HG03025 (cell line): ENCODE results near the gene CLEC2B.
"Not testable (repeated sequence)": the region's sequence is repeated elsewhere in the genome, so short reads cannot be mapped to it uniquely, and the experiment has no call there.

Experiments used
- ATAC-seq: cut with Tn5 transposase; IDR thresholded peaks from one replicate; pipeline ENCODE4 v1.9.1; 2021; ENCODE audit warnings: mild to moderate bottlenecking, moderate library complexity; ENCODE audit not compliant: unreplicated experiment, low FRiP score

Gene CLEC2B

DNA sequence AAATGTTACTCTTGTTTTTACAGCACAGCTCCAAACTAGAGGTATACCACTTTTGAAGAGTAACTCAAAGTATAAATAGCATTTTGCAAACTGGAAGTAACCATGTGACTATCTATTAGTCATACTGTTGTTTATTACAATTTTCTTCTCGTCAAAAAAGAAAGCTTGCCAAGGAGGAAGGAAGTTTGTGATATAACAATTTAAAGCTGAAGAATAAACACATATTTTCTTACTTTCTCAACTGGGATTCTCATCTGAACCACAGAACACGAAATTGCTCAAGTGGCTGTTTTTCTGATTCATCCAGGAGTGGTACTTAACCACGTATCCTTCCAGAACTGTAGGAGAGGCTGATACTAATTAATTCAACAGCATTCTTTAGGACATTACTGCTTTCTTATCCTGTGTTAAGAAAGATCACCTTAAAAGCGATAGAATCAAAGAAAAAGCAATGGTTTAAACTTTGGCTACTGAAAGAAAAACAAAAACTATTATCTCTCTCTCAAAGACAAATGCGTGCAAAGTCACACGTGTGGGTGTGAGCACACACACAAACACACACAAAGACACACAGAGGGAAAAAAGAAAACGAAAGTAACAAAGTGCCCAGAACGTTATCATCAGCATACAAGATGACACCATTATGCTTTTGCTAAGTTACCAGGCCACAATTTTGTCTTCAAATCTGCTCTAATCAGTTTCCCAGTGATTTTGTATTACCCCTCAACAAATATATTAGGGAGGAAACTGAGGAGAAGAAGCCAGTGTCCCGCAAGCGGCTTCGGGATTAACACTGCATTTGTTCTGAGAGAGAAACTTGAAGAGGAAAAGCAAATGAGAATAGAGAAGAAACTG, at the start of gene CLEC2B:
Gene CLEC2B, minus strand, starts transcription at position 48 of the 855 bp plus-strand sequence.
- ATAC-seq: no peak

DNA sequence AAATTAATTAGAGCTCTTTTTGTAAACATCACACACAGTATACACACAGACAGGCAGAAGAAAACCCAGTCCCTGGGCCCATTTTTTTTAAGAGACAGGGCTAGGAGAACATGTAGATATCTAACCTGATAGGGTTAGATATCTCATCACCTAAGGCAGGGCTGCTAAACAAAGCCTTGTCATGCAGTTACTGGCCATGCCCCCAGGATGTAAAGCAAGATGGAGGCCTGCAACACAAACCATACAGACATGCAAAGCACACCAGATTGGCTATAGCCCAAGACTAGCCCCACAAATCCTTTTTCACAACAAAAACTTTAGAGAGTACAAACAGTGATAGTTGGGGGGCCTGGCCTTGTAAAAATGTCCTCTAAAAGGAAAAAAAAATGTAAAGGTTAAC, 42.6 kb upstream of the CLEC2B start:
- ATAC-seq: no peak

DNA sequence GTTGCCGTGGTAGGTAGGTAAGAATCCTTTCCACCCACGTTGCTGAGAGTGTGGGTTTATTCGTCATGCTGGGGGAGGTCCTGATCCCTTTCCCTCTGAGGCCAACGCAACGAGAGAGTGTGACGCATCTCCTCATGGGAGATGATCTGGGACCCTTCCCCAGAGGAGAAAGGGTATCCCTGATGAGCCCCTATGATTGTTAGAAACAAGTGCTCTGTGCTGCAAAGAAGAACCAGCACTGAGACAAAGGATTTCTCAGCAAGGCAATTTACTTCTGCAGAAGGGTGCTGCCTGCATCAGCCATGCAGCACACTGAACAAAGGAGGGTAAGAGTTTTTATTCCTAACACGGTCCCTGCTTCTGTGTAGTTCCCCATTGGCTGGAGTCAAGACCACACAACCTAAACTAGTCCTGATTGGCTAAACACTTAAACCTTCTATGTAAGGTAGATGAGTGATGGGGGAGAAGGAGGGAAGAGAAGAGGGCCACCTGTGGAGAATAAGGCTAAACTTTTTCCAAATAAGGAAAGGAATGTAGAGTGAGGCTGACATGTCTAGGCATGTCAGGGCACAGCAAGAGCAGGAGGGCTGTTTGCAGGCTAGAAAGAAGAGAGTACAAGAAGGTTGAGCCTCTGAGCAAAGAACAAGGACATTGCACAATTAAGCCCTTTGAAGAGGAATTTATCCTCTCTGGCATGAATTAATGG, 41.7 kb upstream of the CLEC2B start:
- no peak for ATAC-seq

DNA sequence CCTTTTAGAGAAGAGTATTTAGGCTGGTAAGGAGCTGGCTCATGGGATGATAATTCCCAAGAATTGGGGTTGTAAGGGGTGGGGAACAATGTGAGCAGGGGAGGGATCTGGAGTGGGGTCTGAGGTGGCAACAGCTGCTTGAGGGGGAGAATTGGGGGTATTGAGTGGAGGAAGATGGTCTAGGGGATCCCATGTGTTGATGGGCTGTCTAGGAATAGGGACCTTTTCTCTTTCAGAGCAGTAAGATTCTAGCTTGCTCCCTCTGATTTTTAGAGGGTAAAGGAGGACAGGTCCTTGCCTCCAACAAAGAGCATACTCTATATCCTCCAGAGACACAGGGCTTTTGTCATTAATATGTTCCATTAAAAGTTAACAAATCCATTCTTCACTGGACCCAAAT, 40.6 kb upstream of the CLEC2B start:
- no peak for ATAC-seq

DNA sequence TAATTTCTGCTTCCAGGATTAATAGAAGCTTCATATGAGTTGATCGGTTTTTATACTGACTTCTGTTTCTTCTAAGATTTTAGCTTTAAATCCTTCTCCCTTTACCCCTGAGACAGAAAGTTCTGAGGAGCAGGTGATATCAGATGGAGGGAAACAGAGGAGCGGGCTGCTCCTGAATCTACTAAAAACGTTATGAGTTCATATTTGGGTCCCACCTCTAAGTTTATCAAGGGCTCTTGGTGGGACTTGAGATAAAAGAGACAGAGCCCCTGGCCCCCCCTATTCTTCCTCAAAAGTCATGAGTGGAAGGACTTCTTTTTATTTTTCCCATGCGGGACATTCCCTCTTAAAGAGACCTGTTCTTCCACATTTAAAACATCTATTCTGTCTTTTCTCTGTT, 39.2 kb upstream of the CLEC2B start:
- no peak for ATAC-seq

DNA sequence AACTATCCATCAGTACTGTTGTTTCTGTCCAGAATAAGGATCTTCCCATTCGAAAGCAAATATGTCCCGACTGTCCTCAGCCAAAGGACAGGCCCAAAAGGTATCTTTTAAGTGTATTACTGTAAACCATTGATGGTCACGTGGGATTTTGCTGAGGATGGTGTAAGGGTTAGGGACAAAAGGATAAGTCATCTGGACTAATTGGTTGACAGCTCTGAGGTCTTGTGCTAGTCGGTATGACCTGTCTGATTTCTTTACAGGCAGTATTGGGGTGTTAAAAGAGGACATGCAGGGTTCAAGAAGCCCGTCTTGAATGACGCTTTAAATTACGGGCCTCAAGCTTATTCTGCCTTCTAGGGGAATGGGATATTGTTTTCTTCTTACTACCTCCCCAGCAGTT, 38.6 kb upstream of the CLEC2B start:
- ATAC-seq: no peak

DNA sequence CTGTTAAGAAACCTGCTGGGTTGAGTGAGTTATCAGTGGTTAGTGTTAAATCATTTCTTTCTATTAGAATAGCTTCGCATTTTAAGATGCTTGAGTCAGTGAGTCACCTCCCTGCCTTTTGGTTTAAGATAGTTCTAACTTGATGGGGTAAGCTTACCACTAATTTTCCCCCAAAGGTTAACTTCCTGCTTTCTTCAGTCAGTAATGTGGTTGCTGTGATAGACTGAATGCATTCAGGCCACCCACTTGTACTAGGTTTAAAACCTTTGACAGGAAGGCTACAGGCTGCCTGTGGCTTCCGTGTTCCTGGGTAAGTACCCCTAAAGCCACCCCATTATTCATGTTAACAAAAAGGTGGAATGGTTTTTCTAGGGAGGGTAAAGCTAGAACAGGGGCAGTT, 37.7 kb upstream of the CLEC2B start:
- ATAC-seq: no peak

DNA sequence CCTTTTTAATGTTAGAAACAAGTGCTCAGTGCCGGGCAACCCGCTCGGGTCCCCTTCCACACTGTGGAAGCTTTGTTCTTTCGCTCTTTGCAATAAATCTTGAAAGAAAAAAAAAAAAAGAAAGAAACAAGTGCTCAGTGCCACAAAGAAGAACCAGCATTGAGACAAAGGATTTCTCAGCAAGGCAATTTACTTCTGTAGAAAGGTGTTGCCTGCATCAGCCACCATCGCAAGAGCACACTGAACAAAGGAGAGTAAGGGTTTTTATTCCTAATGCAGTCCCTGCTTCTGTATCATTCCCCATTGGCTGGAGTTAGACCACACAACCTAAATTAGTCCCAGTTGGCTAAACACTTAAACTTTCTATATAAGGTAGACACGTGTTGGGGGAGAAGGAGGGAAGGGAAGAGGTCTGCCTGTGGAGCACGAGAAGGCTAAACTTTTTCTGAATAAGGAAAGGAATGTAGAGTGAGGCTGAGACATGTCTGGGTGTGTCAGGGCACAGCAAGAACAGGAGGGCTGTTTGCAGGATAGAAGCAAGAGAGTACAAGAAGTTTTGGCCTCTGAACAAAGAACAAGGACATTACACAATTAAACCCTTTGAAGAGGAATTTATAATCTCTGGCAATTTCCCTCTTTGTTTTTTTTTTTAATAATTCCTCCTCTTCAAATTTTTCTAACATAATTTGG, 33.5 kb upstream of the CLEC2B start:
- no peak for ATAC-seq

DNA sequence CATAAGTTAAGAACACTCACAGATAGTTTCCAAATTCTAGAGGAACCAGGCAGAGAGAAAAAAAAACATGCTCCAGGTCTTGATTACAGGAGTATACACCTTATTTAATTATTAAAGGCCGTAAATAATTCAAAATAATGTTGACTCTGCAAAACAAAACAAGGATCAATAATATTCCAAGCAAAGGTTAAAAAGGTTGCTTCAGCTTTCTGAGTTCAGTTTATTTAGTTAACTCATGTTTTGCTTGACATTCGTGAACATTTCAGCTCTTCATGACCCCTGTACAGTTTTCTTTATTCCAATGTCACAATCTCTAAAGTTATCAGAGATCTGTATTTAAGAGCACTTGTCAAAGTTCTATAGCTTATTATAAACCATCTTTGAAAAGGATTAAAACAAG, 31.8 kb upstream of the CLEC2B start:
- ATAC-seq: no peak

DNA sequence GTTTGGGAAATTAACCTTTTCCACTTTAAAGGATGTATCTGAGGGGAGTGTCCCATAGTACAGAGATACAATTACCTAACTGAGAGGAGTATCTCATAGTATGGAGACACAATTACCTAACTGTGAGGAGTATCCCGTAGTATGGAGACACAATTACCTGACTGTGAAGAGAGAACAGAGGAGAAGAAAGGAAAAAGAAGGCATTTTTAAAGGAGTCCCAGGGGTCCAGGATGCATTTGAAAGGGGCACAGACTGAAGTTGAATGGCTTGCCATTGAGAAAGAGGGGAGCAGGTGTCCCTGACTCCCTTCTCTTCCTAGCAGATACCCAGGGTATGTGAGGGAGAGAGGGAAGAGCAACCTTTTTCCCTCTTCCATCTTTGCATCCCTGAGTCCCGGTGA, 30.1 kb upstream of the CLEC2B start:
- ATAC-seq: no peak

DNA sequence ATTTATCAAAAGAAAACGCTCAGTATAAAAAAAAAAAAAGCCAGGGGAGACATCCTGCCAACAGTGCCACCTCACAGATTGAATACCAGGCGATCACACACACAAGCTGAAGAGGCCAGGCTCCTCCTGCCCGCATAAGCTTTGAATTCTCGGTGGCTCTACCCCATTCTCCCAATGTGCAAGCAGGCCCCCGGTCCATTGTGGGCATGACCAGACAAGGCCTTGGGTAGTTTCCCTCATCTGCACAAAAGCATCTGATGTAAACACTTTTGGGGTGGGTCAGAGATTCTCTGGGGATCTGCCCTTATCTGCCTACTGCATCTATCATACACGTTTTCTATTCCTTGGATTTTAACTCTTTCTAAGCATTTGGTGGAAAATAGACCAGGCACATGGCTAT, 28.4 kb upstream of the CLEC2B start:
- ATAC-seq: no peak

DNA sequence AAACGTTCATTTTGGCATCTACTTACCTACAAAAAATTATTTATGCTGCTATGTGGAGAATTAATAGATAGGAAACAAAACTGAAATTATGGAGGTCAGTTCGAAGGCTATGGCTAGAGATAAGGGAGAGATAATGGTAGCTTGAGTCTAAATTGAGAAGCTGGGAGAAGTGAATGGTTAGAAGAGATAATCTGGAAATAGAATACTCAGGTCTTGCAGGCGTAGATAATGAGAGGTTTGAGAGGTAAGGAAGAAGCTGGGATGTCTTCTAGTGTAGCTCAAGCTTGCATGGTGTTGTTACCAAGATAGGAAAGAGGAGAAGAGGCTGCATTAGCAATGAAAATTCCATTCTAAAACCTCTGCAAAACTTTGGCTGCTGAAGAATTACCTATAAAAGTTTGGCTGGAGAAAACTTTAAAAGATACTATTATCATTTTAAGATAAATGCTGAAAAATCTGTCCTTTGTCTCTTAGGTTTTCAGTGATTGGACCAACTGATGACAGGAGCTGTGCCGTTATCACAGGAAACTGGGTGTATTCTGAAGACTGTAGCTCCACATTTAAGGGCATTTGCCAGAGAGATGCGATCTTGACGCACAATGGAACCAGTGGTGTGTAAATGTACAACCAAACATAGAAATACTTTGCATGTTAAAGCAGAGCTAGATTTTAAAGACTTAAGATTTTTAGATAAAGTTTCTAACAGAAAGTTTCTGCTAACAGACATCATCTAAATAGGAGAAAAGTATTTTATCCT, 26.2 kb upstream of the CLEC2B start:
- ATAC-seq: no peak

DNA sequence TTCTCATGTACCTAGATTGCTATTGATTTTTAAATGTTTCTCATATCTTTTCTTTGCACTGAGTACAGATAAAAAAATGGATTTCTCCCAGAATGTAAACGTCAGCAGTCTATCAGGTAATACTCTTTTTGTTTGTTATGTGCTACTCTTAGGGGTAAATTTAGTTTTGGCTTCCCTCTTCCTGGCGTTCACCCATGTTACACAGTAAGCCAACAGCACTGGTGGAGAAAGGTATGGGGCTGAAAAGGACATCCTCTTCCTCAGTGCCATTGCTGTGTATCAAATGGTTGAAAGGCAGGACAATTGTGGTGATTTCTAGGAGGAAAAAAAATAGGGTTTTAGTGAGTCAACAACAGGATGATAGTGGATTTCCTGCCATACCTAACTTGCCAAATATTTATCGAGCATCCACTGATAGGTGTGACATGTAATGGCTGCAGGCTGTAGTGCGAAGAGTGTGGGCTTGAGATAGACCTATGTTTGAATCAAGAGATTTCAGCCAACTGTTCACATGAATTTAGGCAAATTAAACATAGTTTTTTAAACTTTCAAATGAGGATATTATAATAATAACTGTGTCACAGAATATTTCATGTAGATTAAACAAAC, 19.6 kb upstream of the CLEC2B start:
- no peak for ATAC-seq

DNA sequence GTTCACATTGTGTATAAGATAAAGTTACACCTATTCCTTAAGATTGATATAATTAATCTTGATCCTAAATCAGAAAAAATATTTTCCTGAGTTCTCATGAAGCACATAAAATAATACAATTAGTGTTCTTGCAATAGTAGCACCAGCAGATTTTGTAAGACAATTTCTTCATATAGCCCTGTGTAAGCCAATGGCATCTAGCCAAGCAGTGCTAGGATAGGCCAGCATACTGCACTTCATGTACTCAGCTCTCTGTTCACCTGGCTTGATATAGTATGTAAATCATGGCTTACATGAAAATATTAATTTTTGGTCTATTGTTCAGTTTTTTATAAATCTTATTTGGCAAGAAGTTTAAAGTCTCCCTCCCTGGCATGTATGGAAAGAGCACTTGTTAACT, 14.0 kb upstream of the CLEC2B start:
- ATAC-seq: no peak

DNA sequence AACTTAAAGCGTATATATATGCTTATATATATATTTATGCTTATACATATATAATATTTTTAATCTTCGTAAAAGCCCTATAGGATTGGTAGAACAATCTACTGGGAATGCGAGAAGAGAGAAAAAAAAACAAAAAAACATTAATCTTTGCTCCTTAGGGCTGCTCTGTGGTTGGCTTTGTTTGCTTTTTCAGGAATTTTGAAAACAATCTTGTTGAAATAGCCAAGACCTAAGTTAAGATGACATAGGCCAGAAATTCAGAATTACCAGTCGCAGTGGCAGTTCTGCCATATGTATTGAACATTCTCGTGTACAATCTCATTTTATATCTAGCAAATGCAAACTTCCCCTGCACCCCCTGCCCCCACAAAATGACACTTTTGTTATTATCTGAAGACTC, 12.8 kb upstream of the CLEC2B start:
- no peak for ATAC-seq

DNA sequence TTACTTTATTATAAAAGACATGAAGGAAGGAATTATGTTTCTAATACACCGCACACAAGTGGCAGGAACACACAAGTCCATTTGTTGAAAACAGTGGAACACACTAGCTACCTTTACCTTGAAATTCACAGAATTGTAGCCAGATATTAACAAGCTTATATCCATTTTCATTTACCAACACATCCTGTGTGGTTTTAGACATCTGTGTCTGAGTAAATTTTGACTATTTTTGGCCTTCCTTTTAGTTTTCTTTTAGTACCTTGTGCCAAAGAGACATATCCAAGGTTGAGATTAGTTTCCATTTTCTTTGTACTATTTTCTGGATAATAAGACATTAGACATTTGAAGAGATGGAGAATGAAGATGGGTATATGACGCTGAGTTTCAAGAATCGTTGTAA, 12.1 kb upstream of the CLEC2B start, which contains the start of gene KLRF2:
Gene KLRF2, plus strand, starts transcription at position 244 of the 400 bp plus-strand sequence. Its CDS starts 107 bp downstream, at position 351.
- no peak for ATAC-seq

DNA sequence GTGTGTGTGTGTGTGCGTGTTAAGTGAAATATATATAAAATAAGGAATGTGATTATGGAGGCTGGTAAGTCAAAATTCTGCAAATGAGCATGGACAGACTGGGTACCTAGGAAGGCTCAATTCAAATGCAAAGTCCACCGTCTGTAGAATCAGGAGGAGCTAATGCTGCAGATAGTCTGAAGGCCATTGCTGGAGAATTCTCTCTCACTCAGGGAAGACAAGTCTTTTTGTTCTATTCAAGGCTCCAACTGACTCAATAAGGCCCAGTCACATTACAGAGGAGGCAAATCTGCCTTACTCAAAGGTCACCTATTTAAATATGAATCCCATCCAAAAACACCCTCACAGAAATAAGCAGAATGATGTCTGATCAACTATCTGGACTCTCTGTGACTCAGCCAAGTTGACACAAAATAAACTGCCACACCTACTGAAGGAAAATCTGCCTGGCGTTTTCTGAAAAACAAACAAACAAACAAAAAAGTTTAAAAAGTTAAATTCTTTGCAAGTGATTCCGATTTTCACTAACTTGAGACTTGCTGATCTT, 11.5 kb upstream of the CLEC2B start:
- no peak for ATAC-seq

DNA sequence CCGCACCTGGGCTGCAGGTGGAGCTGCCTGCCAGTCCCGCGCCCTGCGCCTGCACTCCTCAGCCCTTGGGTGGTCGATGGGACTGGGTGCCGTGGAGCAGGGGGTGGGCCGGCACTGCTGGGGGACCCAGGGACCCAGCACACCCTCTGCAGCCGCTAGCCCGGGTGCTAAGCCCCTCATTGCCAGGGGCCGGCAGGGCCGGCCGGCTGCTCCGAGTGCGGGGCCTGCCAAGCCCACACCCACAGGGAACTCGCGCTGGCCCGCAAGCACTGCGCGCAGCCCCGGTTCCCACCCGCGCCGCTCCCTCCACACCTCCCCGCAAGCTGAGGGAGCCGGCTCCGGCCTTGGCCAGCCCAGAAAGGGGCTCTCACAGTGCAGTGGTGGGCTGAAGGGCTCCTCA, 7.0 kb upstream of the CLEC2B start:
- not testable (repeated sequence) for ATAC-seq

DNA sequence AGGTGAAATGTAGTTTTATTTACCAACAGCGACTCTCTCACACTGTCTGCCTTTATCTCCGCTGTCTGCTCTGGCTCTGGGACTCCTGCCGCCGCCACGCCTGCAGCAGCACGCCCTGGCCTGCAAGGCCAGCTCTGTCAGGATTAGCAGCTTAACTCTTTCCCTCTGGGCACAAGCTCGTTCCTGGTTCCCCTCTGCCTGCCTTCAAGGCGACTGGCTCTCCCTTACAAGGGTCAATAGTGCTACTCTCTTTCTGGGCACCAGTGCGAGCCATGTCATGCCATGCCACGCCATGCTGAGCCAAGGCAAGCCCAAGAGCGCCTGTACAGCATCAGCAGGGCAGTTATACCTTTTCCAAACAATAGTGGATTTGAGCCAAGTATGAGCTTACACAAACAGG, 3.6 kb upstream of the CLEC2B start:
- ATAC-seq: no peak

DNA sequence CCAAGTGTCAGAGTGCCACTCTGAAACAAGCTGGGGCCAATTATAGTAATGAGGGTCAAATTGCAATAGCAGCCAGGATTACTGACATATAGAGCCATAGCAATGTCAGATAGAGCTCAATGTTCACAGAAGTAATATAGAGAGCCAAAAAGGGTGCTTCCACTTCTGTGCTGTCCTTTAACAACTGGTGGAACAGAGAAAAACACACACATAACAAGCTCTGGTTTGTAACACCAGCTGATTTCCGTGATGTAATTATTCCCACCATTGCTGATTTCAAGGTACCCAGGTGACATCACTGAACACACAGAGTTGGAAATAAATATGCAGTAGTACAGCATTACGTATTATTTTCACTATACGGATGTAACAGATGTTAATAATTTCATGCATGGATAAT, 3.0 kb upstream of the CLEC2B start:
- ATAC-seq: no peak
